ENCODE results near the gene TEPSIN. TPM values are rescaled to one million over a fixed set of nuclear protein-coding genes. Genes with fewer than 3 reads are reported as not detected.
A peak's percentile ranks its signal among the peaks of the same experiment; 100 is the strongest.

The TEPSIN gene
- total and polyA plus RNA-seq, 3 donors from 2014 or later, result 32.0 to 83.0 (median 55.4) TPM

GRCh38 chr17:81279278-81280275 lies 40.7 kb upstream of the TEPSIN start:
- DNase-seq, result no peak
- Histone ChIP-seq H3K9me3 (no peaks in the 10 kb centered on the region), H3K4me1 (peaks cover 4% of the 10 kb centered on the region), H3K27ac (no peak overlapping the region), H3K36me3 (ENCODE audit: low read depth, missing control alignments) (no peaks in the 10 kb centered on the region), H3K27me3 (no peaks in the 10 kb centered on the region), H3K4me3 (no peak overlapping the region)
- TF ChIP-seq, protein P1, sequence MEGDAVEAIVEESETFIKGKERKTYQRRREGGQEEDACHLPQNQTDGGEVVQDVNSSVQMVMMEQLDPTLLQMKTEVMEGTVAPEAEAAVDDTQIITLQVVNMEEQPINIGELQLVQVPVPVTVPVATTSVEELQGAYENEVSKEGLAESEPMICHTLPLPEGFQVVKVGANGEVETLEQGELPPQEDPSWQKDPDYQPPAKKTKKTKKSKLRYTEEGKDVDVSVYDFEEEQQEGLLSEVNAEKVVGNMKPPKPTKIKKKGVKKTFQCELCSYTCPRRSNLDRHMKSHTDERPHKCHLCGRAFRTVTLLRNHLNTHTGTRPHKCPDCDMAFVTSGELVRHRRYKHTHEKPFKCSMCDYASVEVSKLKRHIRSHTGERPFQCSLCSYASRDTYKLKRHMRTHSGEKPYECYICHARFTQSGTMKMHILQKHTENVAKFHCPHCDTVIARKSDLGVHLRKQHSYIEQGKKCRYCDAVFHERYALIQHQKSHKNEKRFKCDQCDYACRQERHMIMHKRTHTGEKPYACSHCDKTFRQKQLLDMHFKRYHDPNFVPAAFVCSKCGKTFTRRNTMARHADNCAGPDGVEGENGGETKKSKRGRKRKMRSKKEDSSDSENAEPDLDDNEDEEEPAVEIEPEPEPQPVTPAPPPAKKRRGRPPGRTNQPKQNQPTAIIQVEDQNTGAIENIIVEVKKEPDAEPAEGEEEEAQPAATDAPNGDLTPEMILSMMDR (IDR thresholded peaks at IDR 0.05), result no peak
- no peak for TF ChIP-seq POLR2A (IDR thresholded peaks at IDR 0.05)
- intact Hi-C loops (cut with DNase I; ENCODE audit: low total_unique reads), result no loop called here
- 96 to 97% methylated on average over 44 to 50 of the region's 50 CpGs for WGBS, 2 donors

GRCh38 chr17:81278831-81279230 lies 40.0 kb upstream of the TEPSIN start:
- H3K4me1 ChIP-seq, result peaks cover 4% of the 10 kb centered on the region
- intact Hi-C loops (cut with DNase I; ENCODE audit: low total_unique reads), result no loop called here
- DNase-seq, result no peak
- WGBS, 2 donors, result 92 to 93% methylated on average over 6 to 8 of the region's 8 CpGs
- H3K4me3 ChIP-seq, result no peak overlapping the region
- no peaks in the 10 kb centered on the region for H3K36me3 ChIP-seq (ENCODE audit: low read depth, missing control alignments)
- no peaks in the 10 kb centered on the region for H3K27me3 ChIP-seq
- TF ChIP-seq, protein P1 (IDR thresholded peaks at IDR 0.05), result no peak
- no peak for TF ChIP-seq POLR2A (IDR thresholded peaks at IDR 0.05)
- H3K27ac ChIP-seq, result no peak overlapping the region
- H3K9me3 ChIP-seq, result no peaks in the 10 kb centered on the region

GRCh38 chr17:81277946-81278693 lies 39.3 kb upstream of the TEPSIN start:
- DNase-seq, result peak; percentile 38
- TF ChIP-seq POLR2A (IDR thresholded peaks at IDR 0.05), result no peak
- TF ChIP-seq, protein P1 (IDR thresholded peaks at IDR 0.05), result no peak
- Histone ChIP-seq H3K27me3 (no peaks in the 10 kb centered on the region), H3K36me3 (ENCODE audit: low read depth, missing control alignments) (no peaks in the 10 kb centered on the region), H3K4me1 (peaks cover 4% of the 10 kb centered on the region), H3K9me3 (no peaks in the 10 kb centered on the region), H3K27ac (peak overlapping the region; percentile 59 to 61), H3K4me3 (no peak overlapping the region)
- 69 to 73% methylated on average over 14 to 20 of the region's 20 CpGs for WGBS, 2 donors
- intact Hi-C loops (cut with DNase I; ENCODE audit: low total_unique reads), result no loop called here

- Histone ChIP-seq H3K4me3 (no peak overlapping the region), H3K27me3 (no peaks in the 10 kb centered on the region), H3K9me3 (no peaks in the 10 kb centered on the region), H3K27ac (peak overlapping the region in 1 of 2 donors; percentile 51), H3K4me1 (peaks cover 4% of the 10 kb centered on the region), H3K36me3 (ENCODE audit: low read depth, missing control alignments) (no peaks in the 10 kb centered on the region)
- intact Hi-C loops (cut with DNase I; ENCODE audit: low total_unique reads), result no loop called here
- peak; percentile 52 for DNase-seq
- WGBS, 2 donors, result 33 to 43% methylated on average over 18 of the region's 18 CpGs
- TF ChIP-seq POLR2A (IDR thresholded peaks at IDR 0.05), result no peak
- TF ChIP-seq, protein P1 (IDR thresholded peaks at IDR 0.05), result no peak
These were observed 38.6 kb upstream of the TEPSIN start for GRCh38 chr17:81277421-81277820.
